Calu3 (cell line): Measurements from ENCODE around the gene RAB15. TPM values are rescaled to one million over a fixed set of nuclear protein-coding genes. Genes with fewer than 3 reads are reported as not detected.

ENCODE experiments used
- BruUV-seq: library from RNA; stranded (reverse); fragments of 400-500 nt; replicated peaks from 2 replicates; lab custom pipeline; 2021; lab: Mats Ljungman, UMichigan
- CTCF ChIA-PET: fragments of 300-600 bp; sonication (Branson Sonifier 250); formaldehyde crosslinking; loops from one replicate; lab custom pipeline; 2022; ENCODE audit warnings: antibody characterized with exemption; lab: Charles Lee
- DNase-seq: peaks from one replicate; pipeline ENCODE4 v3.0.0; 2022
- H3K27ac Mint-ChIP-seq: one replicate; pipeline ENCODE4 v1.8.0; 2022; ENCODE audit warnings: mixed read lengths; ENCODE audit not compliant: unreplicated experiment
- H3K27me3 Mint-ChIP-seq: one replicate; pipeline ENCODE4 v1.8.0; 2022; ENCODE audit warnings: mixed read lengths; ENCODE audit not compliant: unreplicated experiment
- H3K36me3 Mint-ChIP-seq: one replicate; pipeline ENCODE4 v1.8.0; 2022; ENCODE audit warnings: mild to moderate bottlenecking, moderate library complexity, mixed read lengths; ENCODE audit not compliant: insufficient read depth, unreplicated experiment
- H3K4me1 Mint-ChIP-seq: one replicate; pipeline ENCODE4 v1.8.0; 2022; ENCODE audit warnings: mild to moderate bottlenecking, low read depth, mixed read lengths; ENCODE audit not compliant: unreplicated experiment
- H3K4me3 Mint-ChIP-seq: one replicate; pipeline ENCODE4 v1.8.0; 2022; ENCODE audit warnings: mild to moderate bottlenecking, low read depth, moderate library complexity, mixed read lengths; ENCODE audit not compliant: unreplicated experiment
- H3K9me3 Mint-ChIP-seq: one replicate; pipeline ENCODE4 v1.8.0; 2022; ENCODE audit warnings: low read depth, mixed read lengths; ENCODE audit not compliant: unreplicated experiment
- CTCF ChIP-seq: fragments of 200-600 bp; IDR thresholded peaks from one replicate; pipeline ENCODE4 v1.8.0; 2022; ENCODE audit warnings: antibody characterized with exemption; ENCODE audit not compliant: unreplicated experiment
- intact Hi-C: fragments of 100-400 bp; cut with micrococcal nuclease; formaldehyde crosslinking; loops from one replicate; pipeline ENCODE4 v1.10.0; 2022; ENCODE audit not compliant: unreplicated experiment
- total RNA-seq: library from RNA; stranded (reverse); gene quantifications from 2 replicates; pipeline ENCODE4 v1.2.3, GENCODE V29; 2022

The RAB15 gene
- total RNA-seq, 1 experiment from 2014 or later = 22.8 TPM

GRCh38 chr14:64968167-64968566 is 4.0 kb downstream of the RAB15 start:
- Mint-ChIP-seq H3K4me1 (peaks cover 52% of the 10 kb centered on the region), H3K27ac (peak overlapping the region; percentile 13), H3K4me3 (no peak overlapping the region), H3K36me3 (peaks cover 27% of the 10 kb centered on the region), H3K9me3 (no peaks in the 10 kb centered on the region), H3K27me3 (no peaks in the 10 kb centered on the region)
- intact Hi-C loops = no loop called here
- no TSS peak for BruUV-seq
- DNase-seq = no peak
- CTCF ChIA-PET = interaction anchor here (0.5 to 0.7 kb wide), 2 partner anchors 12 to 106 kb away, joined by 3 to 4 read pairs; no protein-coding TSS in a partner anchor
- TF ChIP-seq CTCF = no peak

- intact Hi-C loops = no loop called here
Observed at GRCh38 chr14:64966976-64967375, 5.2 kb downstream of the RAB15 start.

DNA sequence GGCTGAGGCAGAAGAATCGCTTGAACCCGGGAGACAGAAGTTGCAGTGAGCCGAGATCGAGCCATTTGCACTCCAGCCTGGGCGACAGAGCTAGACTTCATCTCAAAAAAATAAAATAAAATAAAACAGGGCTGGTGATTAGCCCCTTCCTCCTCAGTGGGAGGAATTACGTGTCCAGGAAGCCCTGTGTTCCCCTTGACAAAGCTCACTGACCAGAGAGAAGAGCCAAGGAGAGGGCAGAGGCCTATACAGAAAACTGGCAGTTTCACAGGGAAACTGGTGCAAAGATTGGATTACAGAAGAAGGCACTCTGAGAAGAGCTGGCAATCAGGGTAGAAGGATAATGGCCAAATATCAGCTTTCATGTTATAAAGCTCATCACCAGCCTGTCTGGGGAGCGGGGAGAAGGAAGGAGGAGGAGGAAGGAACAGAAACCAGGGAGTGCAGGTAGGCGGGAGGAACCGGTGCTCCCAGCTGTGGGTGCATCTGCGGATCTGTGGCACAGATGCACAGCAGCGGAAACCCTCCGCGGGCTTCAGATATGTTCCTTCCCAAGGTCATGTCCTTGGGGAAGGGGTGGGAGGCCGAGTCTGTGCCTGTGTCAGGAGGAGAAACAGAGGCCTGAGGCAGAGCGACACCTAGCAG is 6.7 kb downstream of the RAB15 start:
- intact Hi-C loops = no loop called here
- CTCF ChIA-PET = interaction anchor here (1.0 kb wide), 1 partner anchor 55 kb away, joined by 4 read pairs; no protein-coding TSS in a partner anchor
- no peak for DNase-seq
- Mint-ChIP-seq H3K4me3 (no peak overlapping the region), H3K9me3 (no peaks in the 10 kb centered on the region), H3K27me3 (no peaks in the 10 kb centered on the region), H3K4me1 (peaks cover 46% of the 10 kb centered on the region), H3K36me3 (peaks cover 10% of the 10 kb centered on the region), H3K27ac (no peak overlapping the region)
- no peak for TF ChIP-seq CTCF
- no TSS peak for BruUV-seq

More at GRCh38 chr14:64966976-64967375, 5.2 kb downstream of the RAB15 start:
- Mint-ChIP-seq H3K36me3 (peaks cover 20% of the 10 kb centered on the region), H3K4me3 (peak overlapping the region; percentile 26), H3K9me3 (no peaks in the 10 kb centered on the region), H3K4me1 (peaks cover 52% of the 10 kb centered on the region), H3K27ac (no peak overlapping the region), H3K27me3 (no peaks in the 10 kb centered on the region)
- no peak for TF ChIP-seq CTCF
- CTCF ChIA-PET = no interaction called here
- no TSS peak for BruUV-seq
- DNase-seq = peak; percentile 78

- no TSS peak for BruUV-seq
- CTCF ChIA-PET = interaction anchor here (0.7 kb wide), 1 partner anchor 8 kb away, joined by 4 read pairs; no protein-coding TSS in a partner anchor
- Mint-ChIP-seq H3K27me3 (no peaks in the 10 kb centered on the region), H3K36me3 (peaks cover 10% of the 10 kb centered on the region), H3K4me3 (no peak overlapping the region), H3K27ac (no peak overlapping the region), H3K4me1 (peaks cover 44% of the 10 kb centered on the region), H3K9me3 (no peaks in the 10 kb centered on the region)
- intact Hi-C loops = no loop called here
- no peak for TF ChIP-seq CTCF
- DNase-seq = no peak
Observed at GRCh38 chr14:64963611-64964010, 8.5 kb downstream of the RAB15 start.
